Measurements from ENCODE around the gene PODXL2.

- TF ChIP-seq POLR2AphosphoS5 (IDR thresholded peaks at IDR 0.05; ENCODE audit: low read depth, low read length) (no peak), CTCF (IDR thresholded peaks at IDR 0.05) (no peak), TCF7L2 (IDR thresholded peaks at IDR 0.05; ENCODE audit: low read depth, low read length) (no peak)
Measured at GRCh38 chr3:127647845-127648204, 18.8 kb downstream of the PODXL2 start.

Data from Panc1 (cell line).